AG09309 (cell line): ENCODE data around the gene ANO9.

Experiments used
- DNase-seq: peaks from one replicate; pipeline ENCODE4 v3.0.0-alpha.2; 2010; ENCODE audit warnings: low read depth
- H3K4me3 ChIP-seq: 2 replicates; pipeline ENCODE4 v1.5.1; 2011; ENCODE audit warnings: mild to moderate bottlenecking, low read depth, low read length, moderate library complexity; ENCODE audit not compliant: control insufficient read depth
- CTCF ChIP-seq: IDR thresholded peaks from 2 replicates; pipeline ENCODE4 v1.5.1; 2011; ENCODE audit warnings: mild to moderate bottlenecking, low read depth, low read length, inconsistent platforms; ENCODE audit not compliant: insufficient read depth, control insufficient read depth; ENCODE audit errors: missing control alignments

ANO9 gene

GRCh38 chr11:488579-488978, 46.8 kb upstream of the ANO9 start:
- H3K4me3 ChIP-seq = no peak overlapping the region
- no peak for TF ChIP-seq CTCF
- DNase-seq = no peak

- no peak for TF ChIP-seq CTCF
- H3K4me3 ChIP-seq = no peak overlapping the region
- no peak for DNase-seq
Observed at GRCh38 chr11:488062-488461, 46.3 kb upstream of the ANO9 start.

- DNase-seq = no peak
- H3K4me3 ChIP-seq = no peak overlapping the region
- no peak for TF ChIP-seq CTCF
Observed at GRCh38 chr11:487571-488021, 45.8 kb upstream of the ANO9 start.

GRCh38 chr11:486189-486588, 44.4 kb upstream of the ANO9 start:
- no peak overlapping the region for H3K4me3 ChIP-seq
- no peak for TF ChIP-seq CTCF
- DNase-seq = no peak

GRCh38 chr11:484616-485015, 42.8 kb upstream of the ANO9 start:
- H3K4me3 ChIP-seq = no peak overlapping the region
- DNase-seq = no peak
- TF ChIP-seq CTCF = no peak

GRCh38 chr11:479311-479710, 37.5 kb upstream of the ANO9 start:
- TF ChIP-seq CTCF = no peak
- no peak for DNase-seq
- no peak overlapping the region for H3K4me3 ChIP-seq
